Natural killer cell (primary cell): ENCODE measurements around the gene PRUNE1. TPM values are rescaled to one million over a fixed set of nuclear protein-coding genes. Genes with fewer than 3 reads are reported as not detected.
A peak's percentile ranks its signal among the peaks of the same experiment; 100 is the strongest.

Experiments
- ATAC-seq, 3 donors: fragments of 150-1000 bp in 2 of 3; fragments of 200-7000 bp in 1 of 3; cut with Tn5 transposase; 1 replicate in 1 of 3; 2 replicates in 2 of 3; pipeline ENCODE4 v1.10.0; 2021; ENCODE audit warnings: mild to moderate bottlenecking in 2 of 3, moderate library complexity in 2 of 3
- DNase-seq, 2 donors: peaks; one replicate each; pipeline versions ENCODE4 v3.0.0 to v3.0.0-alpha.2; 2013 to 2021; ENCODE audit warnings: mixed read lengths in 1 of 2
- H3K27ac ChIP-seq: one replicate; pipeline ENCODE4 v1.5.1; 2013; ENCODE audit warnings: mild to moderate bottlenecking, low read length
- H3K27me3 ChIP-seq: one replicate; pipeline ENCODE4 v1.6.1; 2013; ENCODE audit warnings: low read length; ENCODE audit not compliant: control insufficient read depth, insufficient read depth
- H3K36me3 ChIP-seq: one replicate; pipeline ENCODE4 v1.6.1; 2013; ENCODE audit warnings: low read length; ENCODE audit not compliant: control insufficient read depth, insufficient read depth
- H3K4me1 ChIP-seq: one replicate; pipeline ENCODE4 v1.6.1; 2013; ENCODE audit warnings: low read length; ENCODE audit not compliant: control insufficient read depth, insufficient read depth
- H3K4me3 ChIP-seq: one replicate; pipeline ENCODE4 v1.5.1; 2013; ENCODE audit warnings: low read length
- H3K9me3 ChIP-seq: one replicate; pipeline ENCODE4 v1.6.1; 2013; ENCODE audit warnings: low read length; ENCODE audit not compliant: control insufficient read depth, insufficient read depth
- H3K27ac Mint-ChIP-seq, 2 donors: one replicate each; pipeline ENCODE4 v1.8.0; 2022; ENCODE audit warnings: mild to moderate bottlenecking in 2 of 2, mixed read lengths in 2 of 2, moderate library complexity in 1 of 2
- H3K27me3 Mint-ChIP-seq, 2 donors: one replicate each; pipeline ENCODE4 v1.8.0; 2022; ENCODE audit warnings: low read depth in 2 of 2, mixed read lengths in 2 of 2
- H3K36me3 Mint-ChIP-seq: one replicate; pipeline ENCODE4 v1.8.0; 2022; ENCODE audit warnings: mixed read lengths
- H3K4me1 Mint-ChIP-seq, 2 donors: one replicate each; pipeline ENCODE4 v1.8.0; 2022; ENCODE audit warnings: mixed read lengths in 2 of 2
- H3K4me3 Mint-ChIP-seq: one replicate; pipeline ENCODE4 v1.8.0; 2022; ENCODE audit warnings: mild to moderate bottlenecking, moderate library complexity, mixed read lengths
- H3K9me3 Mint-ChIP-seq, 2 donors: one replicate each; pipeline ENCODE4 v1.8.0; 2022; ENCODE audit warnings: mixed read lengths in 2 of 2
- WGBS: methylation state at CpG from one replicate; pipeline ENCODE4 v1.1.7; 2013; ENCODE audit warnings: missing lambda C conversion rate; ENCODE audit not compliant: insufficient coverage; 5-methylcytosine and 5-hydroxymethylcytosine counted together
- intact Hi-C: fragments of 100-400 bp; cut with micrococcal nuclease; formaldehyde crosslinking; loops from one replicate; pipeline ENCODE4 v1.14.2; 2022
- total RNA-seq, 4 donors: library from RNA; stranded (reverse); fragments of 120-200 nt in 1 of 4; gene quantifications; one replicate each; pipeline versions ENCODE4 v1.2.3 to v1.2.4, GENCODE V29; 2013 to 2022
- TF ChIP-seq, protein P1 (sequence below): fragments of 200-600 bp; IDR thresholded peaks from one replicate; pipeline ENCODE4 v1.8.0; 2022; ENCODE audit warnings: antibody characterized with exemption

The PRUNE1 gene, protein sequence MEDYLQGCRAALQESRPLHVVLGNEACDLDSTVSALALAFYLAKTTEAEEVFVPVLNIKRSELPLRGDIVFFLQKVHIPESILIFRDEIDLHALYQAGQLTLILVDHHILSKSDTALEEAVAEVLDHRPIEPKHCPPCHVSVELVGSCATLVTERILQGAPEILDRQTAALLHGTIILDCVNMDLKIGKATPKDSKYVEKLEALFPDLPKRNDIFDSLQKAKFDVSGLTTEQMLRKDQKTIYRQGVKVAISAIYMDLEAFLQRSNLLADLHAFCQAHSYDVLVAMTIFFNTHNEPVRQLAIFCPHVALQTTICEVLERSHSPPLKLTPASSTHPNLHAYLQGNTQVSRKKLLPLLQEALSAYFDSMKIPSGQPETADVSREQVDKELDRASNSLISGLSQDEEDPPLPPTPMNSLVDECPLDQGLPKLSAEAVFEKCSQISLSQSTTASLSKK
- total RNA-seq: 10 to 100 TPM; 11.4 to 14.1 (median 13.5) TPM
- total RNA-seq (2013): 26.3 TPM

DNA sequence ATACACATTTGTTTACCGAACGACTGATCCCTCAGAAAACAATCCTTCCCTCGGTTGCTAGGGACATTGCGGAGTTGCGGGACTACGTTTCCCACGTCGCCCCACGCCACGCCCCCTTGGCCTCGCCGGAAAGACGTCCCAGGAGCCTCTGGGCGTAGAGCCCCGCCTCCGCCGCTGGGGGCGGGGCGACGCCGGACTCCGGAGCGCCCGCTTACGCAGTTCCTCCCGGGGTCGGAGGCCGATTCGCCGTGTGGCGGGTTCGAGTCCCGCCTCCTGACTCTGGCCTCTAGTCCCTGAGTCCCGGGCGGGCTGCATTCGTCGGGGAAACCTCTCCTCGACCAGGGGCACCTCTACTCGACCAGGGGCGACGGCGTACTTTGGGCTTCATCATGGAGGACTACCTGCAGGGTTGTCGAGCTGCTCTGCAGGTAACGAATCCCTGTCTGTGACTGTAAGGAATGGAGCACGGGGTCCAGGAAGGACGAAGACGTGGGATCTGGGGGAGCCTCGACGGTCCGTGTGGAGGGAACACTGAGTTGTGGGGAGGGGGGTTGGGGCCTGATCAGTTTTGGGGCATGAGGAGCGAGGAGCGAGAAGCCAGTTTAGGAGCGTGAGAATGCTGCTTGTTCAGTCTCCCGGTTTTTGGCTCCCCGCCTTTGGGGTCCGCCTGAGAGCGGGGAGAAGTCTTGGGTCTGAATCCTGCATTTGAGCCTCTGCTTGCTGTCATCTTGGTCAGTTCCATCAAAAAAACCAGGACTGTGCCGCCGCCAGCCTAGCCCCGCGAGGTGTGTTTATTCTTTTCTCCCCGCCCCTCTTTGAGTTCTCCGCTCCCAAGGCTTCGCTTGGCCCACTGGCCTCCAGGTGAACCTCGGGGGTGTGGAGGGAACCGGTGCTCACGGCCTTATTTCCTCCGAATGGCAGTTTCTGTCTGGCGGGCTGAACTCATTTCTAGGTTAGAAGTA, at the start of gene PRUNE1:
TSS of gene PRUNE1 (plus strand) at position 206 of the 962 bp plus-strand sequence. CDS start at position 390, 184 bp downstream.
- under 1% methylated on average over 69 of the region's 69 CpGs for WGBS
- H3K4me3 ChIP-seq: peak within 1 kb of the TSS; percentile 73
- no peaks in the 10 kb centered on the region for H3K36me3 Mint-ChIP-seq

DNA sequence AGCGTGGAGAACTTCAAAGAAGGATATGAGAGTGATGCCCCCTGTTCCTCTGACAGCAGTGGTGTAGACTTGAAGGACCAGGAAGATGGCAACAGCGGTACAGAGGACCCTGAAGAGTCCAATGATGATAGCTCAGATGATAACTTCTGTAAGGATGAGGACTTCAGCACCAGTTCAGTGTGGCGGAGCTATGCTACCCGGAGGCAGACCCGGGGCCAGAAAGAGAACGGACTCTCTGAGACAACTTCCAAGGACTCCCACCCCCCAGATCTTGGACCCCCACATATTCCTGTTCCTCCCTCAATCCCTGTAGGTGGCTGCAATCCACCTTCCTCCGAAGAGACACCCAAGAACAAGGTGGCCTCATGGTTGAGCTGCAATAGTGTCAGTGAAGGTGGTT, 47.6 kb upstream of the PRUNE1 start:
- DNase-seq (no peak), ATAC-seq (no peak)
- WGBS: 96% methylated on average over 7 of the region's 7 CpGs
- Histone ChIP-seq H3K4me3 (no peak overlapping the region), H3K9me3 (no peaks in the 10 kb centered on the region), H3K4me1 (no peaks in the 10 kb centered on the region), H3K27me3 (no peaks in the 10 kb centered on the region), H3K36me3 (peaks cover 72% of the 10 kb centered on the region), H3K27ac (no peak overlapping the region)
- H3K27ac Mint-ChIP-seq: no peak overlapping the region
- TF ChIP-seq, protein P1, sequence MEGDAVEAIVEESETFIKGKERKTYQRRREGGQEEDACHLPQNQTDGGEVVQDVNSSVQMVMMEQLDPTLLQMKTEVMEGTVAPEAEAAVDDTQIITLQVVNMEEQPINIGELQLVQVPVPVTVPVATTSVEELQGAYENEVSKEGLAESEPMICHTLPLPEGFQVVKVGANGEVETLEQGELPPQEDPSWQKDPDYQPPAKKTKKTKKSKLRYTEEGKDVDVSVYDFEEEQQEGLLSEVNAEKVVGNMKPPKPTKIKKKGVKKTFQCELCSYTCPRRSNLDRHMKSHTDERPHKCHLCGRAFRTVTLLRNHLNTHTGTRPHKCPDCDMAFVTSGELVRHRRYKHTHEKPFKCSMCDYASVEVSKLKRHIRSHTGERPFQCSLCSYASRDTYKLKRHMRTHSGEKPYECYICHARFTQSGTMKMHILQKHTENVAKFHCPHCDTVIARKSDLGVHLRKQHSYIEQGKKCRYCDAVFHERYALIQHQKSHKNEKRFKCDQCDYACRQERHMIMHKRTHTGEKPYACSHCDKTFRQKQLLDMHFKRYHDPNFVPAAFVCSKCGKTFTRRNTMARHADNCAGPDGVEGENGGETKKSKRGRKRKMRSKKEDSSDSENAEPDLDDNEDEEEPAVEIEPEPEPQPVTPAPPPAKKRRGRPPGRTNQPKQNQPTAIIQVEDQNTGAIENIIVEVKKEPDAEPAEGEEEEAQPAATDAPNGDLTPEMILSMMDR: no peak
- no peak overlapping the region for H3K4me3 Mint-ChIP-seq
- H3K36me3 Mint-ChIP-seq: peaks cover 10% of the 10 kb centered on the region
- no peaks in the 10 kb centered on the region for H3K4me1 Mint-ChIP-seq
- intact Hi-C loops: no loop called here
- H3K9me3 Mint-ChIP-seq: no peaks in the 10 kb centered on the region
- H3K27me3 Mint-ChIP-seq: no peaks in the 10 kb centered on the region

More for the DNA sequence above, at the start of gene PRUNE1:
- peak within 1 kb of the TSS; percentile 95 for H3K27ac ChIP-seq
- DNase-seq: peak; percentile 96 to 99
- no peaks in the 10 kb centered on the region for H3K27me3 ChIP-seq
- TF ChIP-seq, protein P1: no peak
- peak within 1 kb of the TSS; percentile 95 to 96 for H3K27ac Mint-ChIP-seq
- no peaks in the 10 kb centered on the region for H3K27me3 Mint-ChIP-seq
- no peaks in the 10 kb centered on the region for H3K9me3 Mint-ChIP-seq
- H3K36me3 ChIP-seq: peaks cover 3% of the 10 kb centered on the region
- H3K4me3 Mint-ChIP-seq: peak within 1 kb of the TSS; percentile 94
- ATAC-seq: peak; percentile 87 to 97 (median 93)
- H3K4me1 ChIP-seq: peaks cover 48% of the 10 kb centered on the region
- peaks cover 53 to 61% of the 10 kb centered on the region in 2 donors for H3K4me1 Mint-ChIP-seq
- intact Hi-C loops: loop anchor here (1.0 to 2.0 kb wide), 2 partner anchors 40 to 51 kb away; partner anchors contain the start of gene CDC42SE1
- H3K9me3 ChIP-seq: no peaks in the 10 kb centered on the region

DNA sequence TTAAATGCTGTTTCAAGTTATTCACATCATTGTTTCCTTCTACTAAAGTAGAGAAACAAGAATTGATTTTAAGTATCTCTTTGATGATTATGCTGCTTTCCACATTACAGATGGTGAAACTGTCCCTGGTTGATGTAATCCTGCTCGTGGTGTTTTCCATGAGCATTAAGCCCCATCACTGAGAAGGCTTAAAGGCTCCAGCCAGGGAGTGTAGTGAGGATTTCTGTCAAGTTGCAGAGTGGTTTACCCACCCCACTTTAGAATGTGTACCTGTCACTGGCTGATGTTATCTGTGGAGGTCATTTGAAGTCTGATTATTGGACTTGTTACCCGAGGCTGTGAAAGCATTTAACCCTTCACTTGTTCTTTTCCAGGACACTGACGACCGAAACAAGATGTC, 46.5 kb upstream of the PRUNE1 start:
- DNase-seq: no peak
- H3K36me3 Mint-ChIP-seq: peaks cover 17% of the 10 kb centered on the region
- H3K4me1 Mint-ChIP-seq: peaks cover 0 to 5% of the 10 kb centered on the region in 2 donors
- TF ChIP-seq, protein P1: no peak
- no peak overlapping the region for H3K4me3 Mint-ChIP-seq
- H3K27me3 Mint-ChIP-seq: no peaks in the 10 kb centered on the region
- Histone ChIP-seq H3K27ac (no peak overlapping the region), H3K27me3 (no peaks in the 10 kb centered on the region), H3K36me3 (peaks cover 76% of the 10 kb centered on the region), H3K4me3 (no peak overlapping the region), H3K4me1 (no peaks in the 10 kb centered on the region), H3K9me3 (no peaks in the 10 kb centered on the region)
- ATAC-seq: no peak
- H3K27ac Mint-ChIP-seq: no peak overlapping the region
- no peaks in the 10 kb centered on the region for H3K9me3 Mint-ChIP-seq
- intact Hi-C loops: no loop called here
- 66% methylated on average over 2 of the region's 4 CpGs for WGBS
